ENCODE results near the gene KCNMA1. TPM values are rescaled to one million over a fixed set of nuclear protein-coding genes. Genes with fewer than 3 reads are reported as not detected.

KCNMA1 gene
- polyA plus RNA-seq, 1 of the 3 experiments (the other 2 are of a cell fraction): 107 TPM

- 0 out of 2 replicates have a peak overlapping the region, but pooled peaks have one; percentile 28 for H3K4me2 ChIP-seq
- CTCF ChIA-PET: no interaction called here
These were observed 44.5 kb downstream of the KCNMA1 start for GRCh38 chr10:77592946-77593636.

More at GRCh38 chr10:77592946-77593636, 44.5 kb downstream of the KCNMA1 start:
- Histone ChIP-seq H3K4me3 (ENCODE audit: low read depth in 2 of 2, low read length in 1 of 2) (no peak overlapping the region), H4K20me1 (ENCODE audit: insufficient read depth) (no peaks in the 10 kb centered on the region), H3F3A (replicated peaks; ENCODE audit: insufficient read depth) (peaks cover 13% of the 10 kb centered on the region), H3K9me3 (no peaks in the 10 kb centered on the region), H2AFZ (ENCODE audit: low read depth) (peak overlapping the region; percentile 52; the same call in 1 of the 2 replicates), H3K36me3 (replicated peaks in 1 of 2; ENCODE audit: control insufficient read depth in 1 of 2, insufficient read depth in 2 of 2, low read length in 1 of 2) (peaks cover 0 to 6% of the 10 kb centered on the region in 2 experiments), H3K4me1 (ENCODE audit: control insufficient read depth in 1 of 2, insufficient read depth in 2 of 2, low read depth in 1 of 2, low read length in 1 of 2) (peaks cover 8 to 19% of the 10 kb centered on the region in 2 experiments; a peak in 2 of 4 replicates), H3K9ac (peak overlapping the region; percentile 12; the same call in 1 of the 2 replicates), H3K27ac (ENCODE audit: low read depth in 2 of 2, low read length in 1 of 2) (peak overlapping the region in 1 of 2 experiments; percentile 84; a peak in 2 of 4 replicates), H3K79me2 (ENCODE audit: insufficient read depth) (peaks cover 22% of the 10 kb centered on the region; the same call in 1 of the 2 replicates), H3K27me3 (ENCODE audit: insufficient read depth) (no peaks in the 10 kb centered on the region), H3K9me2 (no peaks in the 10 kb centered on the region)
- POLR2A ChIA-PET: no interaction called here
- 0 out of 2 replicates have a peak, but pooled peaks have one; percentile 48 for TF ChIP-seq SIN3A (IDR thresholded peaks at IDR 0.05; ENCODE audit: borderline replicate concordance, low read depth, low read length)
- TF ChIP-seq IRF3 (IDR thresholded peaks at IDR 0.05; ENCODE audit: low read depth, low read length): no peak
- TF ChIP-seq FOSL2 (IDR thresholded peaks at IDR 0.05; ENCODE audit: borderline replicate concordance, low read depth): peak; percentile 79
- TF ChIP-seq REST (IDR thresholded peaks at IDR 0.05; ENCODE audit: low read depth, low read length): 0 out of 2 replicates have a peak, but pooled peaks have one; percentile 21
- peak; percentile 39; the same call in 1 of the 2 replicates for TF ChIP-seq JUND (IDR thresholded peaks at IDR 0.05)
- TF ChIP-seq MAX (IDR thresholded peaks at IDR 0.05; ENCODE audit: low read depth): peak; percentile 84
- DNase-seq: no peak
- 47% methylated on average over 5 of the region's 5 CpGs for WGBS (ENCODE audit: low lambda C conversion rate)

All from SK-N-SH (cell line).